K562 (cell line): Measurements from ENCODE around the gene UFC1. TPM values are rescaled to one million over a fixed set of nuclear protein-coding genes. Genes with fewer than 3 reads are reported as not detected.

Experiments used
- CHAMP1 ChIP-seq: fragments of 450-650 bp; IDR thresholded peaks from 2 replicates; pipeline ENCODE4 v1.6.1; 2016; ENCODE audit warnings: mild to moderate bottlenecking
- EHMT2 ChIP-seq: fragments of 450-650 bp; IDR thresholded peaks from 2 replicates; pipeline ENCODE4 v1.6.1; 2018; ENCODE audit warnings: antibody characterized with exemption
- ID3 ChIP-seq, 2 experiments: fragments of 250-450 bp in 1 of 2; fragments of 450-650 bp in 1 of 2; sonication (Bioruptor Pico) in 1 of 2; IDR thresholded peaks; 2 replicates each; pipeline versions ENCODE4 v1.6.1 to v1.8.0; 2016 to 2021; ENCODE audit warnings: mild to moderate bottlenecking in 2 of 2, moderate library complexity in 2 of 2, missing compliant biosample characterization in 1 of 2, missing genetic modification characterization in 1 of 2
- PHB2 ChIP-seq: fragments of 450-650 bp; IDR thresholded peaks from 2 replicates; pipeline ENCODE4 v1.6.1; 2017; ENCODE audit warnings: low read depth
- POLR2A ChIP-seq: fragments of 450-650 bp; conservative IDR thresholded peaks from 2 replicates; pipeline ENCODE4 v1.6.1; 2016
- POLR3A ChIP-seq: IDR thresholded peaks from 2 replicates; pipeline ENCODE4 v1.6.1; 2011; ENCODE audit warnings: borderline replicate concordance, mild to moderate bottlenecking, moderate library complexity; ENCODE audit not compliant: insufficient read length, insufficient read depth; ENCODE audit errors: extremely low read depth
- PRPF4 ChIP-seq: fragments of 200-400 bp; formaldehyde crosslinking; IDR thresholded peaks from one replicate; pipeline ENCODE4 v1.6.1; 2017; ENCODE audit warnings: low read length, low read depth, mild to moderate bottlenecking; ENCODE audit not compliant: insufficient read depth, poor library complexity, severe bottlenecking
- RNF219 ChIP-seq: fragments of 250-450 bp; sonication (Bioruptor Pico); IDR thresholded peaks from 2 replicates; pipeline ENCODE4 v1.5.0; 2022; ENCODE audit warnings: mild to moderate bottlenecking
- THAP12 ChIP-seq: fragments of 250-450 bp; sonication (Bioruptor Pico); IDR thresholded peaks from 2 replicates; pipeline ENCODE4 v1.9.0; 2021; ENCODE audit warnings: mild to moderate bottlenecking, inconsistent platforms
- ZBTB7A ChIP-seq: IDR thresholded peaks from 2 replicates; pipeline ENCODE4 v1.6.1; 2011; ENCODE audit warnings: low read depth, mild to moderate bottlenecking, low read length, moderate library complexity, borderline replicate concordance; ENCODE audit not compliant: control insufficient read depth
- ZNF395 ChIP-seq: fragments of 200-800 bp; sonication (Bioruptor generic); IDR thresholded peaks from 2 replicates; pipeline ENCODE4 v1.6.1; 2017; ENCODE audit warnings: missing genetic modification characterization, missing compliant biosample characterization
- ZNF764 ChIP-seq: fragments of 250-450 bp; sonication (Bioruptor Pico); IDR thresholded peaks from 2 replicates; pipeline ENCODE4 v1.4.0; 2020; ENCODE audit warnings: low read depth, mild to moderate bottlenecking, moderate library complexity
- ZNF785 ChIP-seq: fragments of 250-450 bp; sonication (Bioruptor Pico); IDR thresholded peaks from 2 replicates; pipeline ENCODE4 v1.4.0; 2020; ENCODE audit warnings: mild to moderate bottlenecking
- polyA plus RNA-seq, 8 experiments: library from polyadenylated mRNA; depleted of rRNA in 4 of 8; stranded (reverse) in 5 of 8; unstranded in 3 of 8; fragments of >200 nt; fragmentation: Nextera tagmentation in 2 of 8; fragmentation: Illumina TruSeq in 1 of 8; extraction: Ambion mirVana in 2 of 8; extraction: Trizol in 1 of 8; gene quantifications; 2 replicates each; pipeline versions ENCODE4 v1.2.1 to v1.2.3, GENCODE V29; 2011 to 2014; ENCODE audit warnings: inconsistent platforms in 1 of 8, missing spikeins in 1 of 8
- total RNA-seq, 7 experiments: library from RNA; depleted of rRNA in 6 of 7; stranded (reverse); fragments of >200 nt in 6 of 7; fragmentation: Illumina TruSeq in 2 of 7; extraction: Trizol in 2 of 7; gene quantifications; 2 replicates each; pipeline versions ENCODE4 v1.2.1 to v1.2.3, GENCODE V29; 2011 to 2021; ENCODE audit warnings: low replicate concordance in 1 of 7

UFC1 gene
- total and polyA plus RNA-seq, 9 of the 15 experiments (the other 6 are each of a cell fraction or from before 2014, with no cell fraction given): 92.8 to 220 (median 161) TPM

- no peak for TF ChIP-seq RNF219
- TF ChIP-seq ZNF764 (CRISPR knock-in tag): 0 out of 2 replicates have a peak, but pooled peaks have one; percentile 61
- TF ChIP-seq CHAMP1: no peak
- no peak for TF ChIP-seq THAP12 (CRISPR knock-in tag)
- TF ChIP-seq ZBTB7A: peak; percentile 73
- peak; percentile 91 for TF ChIP-seq POLR2A
- no peak for TF ChIP-seq PHB2
- TF ChIP-seq ZNF785: no peak
- no peak for TF ChIP-seq EHMT2
- no peak; the same call in 1 of the 2 replicates for TF ChIP-seq ZNF395 (CRISPR knock-in tag)
- no peak for TF ChIP-seq POLR3A
- no peak for TF ChIP-seq PRPF4
- no peak for TF ChIP-seq ID3 (CRISPR knock-in tag; IDR thresholded peaks at IDR 0.05)
- no peak for TF ChIP-seq ID3 (tag; IDR thresholded peaks at IDR 0.05)
Observed at GRCh38 chr1:161201836-161202712, 48.3 kb downstream of the UFC1 start, which contains the start of gene NDUFS2 (continued).
